PC-3 (cell line): ENCODE measurements around the gene CFAP161.

ENCODE experiments used
- EZH2 ChIP-seq: fragments of 300-600 bp; sonication (generic); IDR thresholded peaks from one replicate; pipeline ENCODE4 v1.6.1; 2017; ENCODE audit warnings: antibody characterized with exemption, mild to moderate bottlenecking, low read length; ENCODE audit not compliant: unreplicated experiment
- EZH2phosphoT487 ChIP-seq: fragments of 300-600 bp; sonication (generic); IDR thresholded peaks from 2 replicates; pipeline ENCODE4 v1.6.1; 2018; ENCODE audit warnings: mild to moderate bottlenecking, antibody characterized with exemption, low read length, borderline replicate concordance
- TF ChIP-seq, protein P1 (sequence below): fragments of 300-600 bp; sonication (generic); conservative IDR thresholded peaks from 2 replicates; pipeline ENCODE4 v1.5.1; 2017; ENCODE audit warnings: antibody characterized with exemption, low read depth, mild to moderate bottlenecking, low read length

DNA sequence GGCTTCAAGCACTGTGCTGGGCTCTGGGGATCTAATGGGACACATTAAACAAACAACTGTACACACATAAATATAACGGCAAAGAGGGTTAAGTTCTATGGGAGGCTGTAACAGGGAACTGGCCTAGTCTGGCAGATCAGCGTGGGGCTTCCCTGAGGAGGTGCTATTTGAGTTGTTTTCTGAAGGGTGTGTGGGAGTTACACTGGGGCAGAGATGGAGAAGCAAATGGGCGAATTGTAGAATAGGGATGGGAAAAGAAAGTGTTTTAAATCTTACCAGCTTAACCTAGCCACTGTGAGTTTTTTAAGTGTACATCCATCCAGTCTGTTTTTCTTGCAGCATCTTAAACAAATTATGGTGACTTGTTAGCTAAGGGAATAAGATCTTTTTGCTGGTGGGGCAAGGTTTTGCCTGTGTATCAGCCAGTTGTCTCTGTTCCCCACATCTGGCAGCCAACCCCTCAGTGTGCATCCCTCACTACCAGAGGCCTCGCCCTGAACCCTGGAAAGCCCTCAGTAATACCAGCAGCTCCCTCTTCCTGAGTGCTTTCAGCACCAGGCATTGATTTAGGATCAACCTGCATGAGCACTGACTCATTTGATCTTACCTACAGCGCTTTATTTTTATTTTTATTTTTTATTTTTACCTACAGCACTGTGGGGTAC, 51.7 kb downstream of the CFAP161 start:
- TF ChIP-seq, protein P1, sequence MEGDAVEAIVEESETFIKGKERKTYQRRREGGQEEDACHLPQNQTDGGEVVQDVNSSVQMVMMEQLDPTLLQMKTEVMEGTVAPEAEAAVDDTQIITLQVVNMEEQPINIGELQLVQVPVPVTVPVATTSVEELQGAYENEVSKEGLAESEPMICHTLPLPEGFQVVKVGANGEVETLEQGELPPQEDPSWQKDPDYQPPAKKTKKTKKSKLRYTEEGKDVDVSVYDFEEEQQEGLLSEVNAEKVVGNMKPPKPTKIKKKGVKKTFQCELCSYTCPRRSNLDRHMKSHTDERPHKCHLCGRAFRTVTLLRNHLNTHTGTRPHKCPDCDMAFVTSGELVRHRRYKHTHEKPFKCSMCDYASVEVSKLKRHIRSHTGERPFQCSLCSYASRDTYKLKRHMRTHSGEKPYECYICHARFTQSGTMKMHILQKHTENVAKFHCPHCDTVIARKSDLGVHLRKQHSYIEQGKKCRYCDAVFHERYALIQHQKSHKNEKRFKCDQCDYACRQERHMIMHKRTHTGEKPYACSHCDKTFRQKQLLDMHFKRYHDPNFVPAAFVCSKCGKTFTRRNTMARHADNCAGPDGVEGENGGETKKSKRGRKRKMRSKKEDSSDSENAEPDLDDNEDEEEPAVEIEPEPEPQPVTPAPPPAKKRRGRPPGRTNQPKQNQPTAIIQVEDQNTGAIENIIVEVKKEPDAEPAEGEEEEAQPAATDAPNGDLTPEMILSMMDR, result no peak
- no peak for TF ChIP-seq EZH2
- no peak for TF ChIP-seq EZH2phosphoT487
